Psoas muscle (tissue), 8 donors: ENCODE results near the gene ADAM23. TPM values are rescaled to one million over a fixed set of nuclear protein-coding genes. Genes with fewer than 3 reads are reported as not detected.
A peak's percentile ranks its signal among the peaks of the same experiment; 100 is the strongest.

Source experiments
- ATAC-seq, 4 donors: fragments of 200-7000 bp; cut with Tn5 transposase; one replicate each; pipeline ENCODE4 v1.9.1; 2020; ENCODE audit warnings: moderate library complexity in 3 of 4, mild to moderate bottlenecking in 2 of 4
- DNase-seq, 2 donors: peaks; one replicate each; pipeline ENCODE4 v3.0.0-alpha.2; 2020
- H3K27ac ChIP-seq: fragments of 200-600 bp; one replicate; pipeline ENCODE4 v1.8.0; 2022
- H3K27me3 ChIP-seq, 3 donors: fragments of 200-600 bp in 1 of 3; one replicate each; pipeline versions ENCODE4 v1.6.1 to v1.8.0; 2013 to 2022; ENCODE audit warnings: low read length in 2 of 3, mild to moderate bottlenecking in 2 of 3, moderate library complexity in 1 of 3; ENCODE audit not compliant: insufficient read depth in 3 of 3
- H3K36me3 ChIP-seq, 2 donors: fragments of 200-600 bp in 1 of 2; one replicate each; pipeline versions ENCODE4 v1.6.1 to v1.8.0; 2013 to 2022; ENCODE audit warnings: low read depth in 1 of 2, mild to moderate bottlenecking in 1 of 2, moderate library complexity in 1 of 2; ENCODE audit not compliant: insufficient read depth in 1 of 2
- H3K4me1 ChIP-seq: fragments of 200-600 bp; one replicate; pipeline ENCODE4 v1.8.0; 2022
- H3K4me3 ChIP-seq: fragments of 200-600 bp; one replicate; pipeline ENCODE4 v1.8.0; 2022; ENCODE audit warnings: mild to moderate bottlenecking
- H3K9me3 ChIP-seq: fragments of 200-600 bp; one replicate; pipeline ENCODE4 v1.8.0; 2022
- CTCF ChIP-seq: fragments of 200-600 bp; IDR thresholded peaks from one replicate; pipeline ENCODE4 v1.8.0; 2022; ENCODE audit warnings: antibody characterized with exemption
- WGBS, 3 donors: extraction: QIAGEN DNeasy Blood & Tissue Kit; methylation state at CpG; one replicate each; pipeline versions ENCODE4 v1.1.6 to v1.1.7; 2013; 5-methylcytosine and 5-hydroxymethylcytosine counted together
- intact Hi-C, 2 donors: fragments of 100-400 bp; cut with DNase I; formaldehyde crosslinking; loops; one replicate each; pipeline versions ENCODE4 v1.11.0 to v1.14.2; 2022
- polyA plus RNA-seq, 3 donors: library from polyadenylated mRNA; stranded (reverse); fragments of 200-250 nt; gene quantifications; one replicate each; pipeline ENCODE4 v1.2.3, GENCODE V29; 2013
- total RNA-seq, 4 donors: library from RNA; stranded (reverse); fragmentation: NEBNext Ultra II Directional in 2 of 4; extraction: Animal tissue kit (Norgen Biotek cat#: 25700) in 2 of 4; gene quantifications; one replicate each; pipeline versions ENCODE4 v1.2.1 to v1.2.4, GENCODE V29; 2021 to 2023
- donor health status: healthy with polysubstance abuse.
- donor health status: DM: no; HTN: no; CAD: no; lungs with moderate emphysema.
- donor health status: Bipolar disorder and iron deficiency.
- donor health status: healthy.
- donor health status: DM: yes; HTN: yes; CAD: no.
- donor health status: DM: no; HTN: no; CAD: no.
- donor health status: DM: no; HTN: no; CAD: no.
- donor health status: DM: yes; HTN: yes; CAD: no.

Gene ADAM23
- total and polyA plus RNA-seq, 7 donors, result 0.42 to 9.2 (median 6.0) TPM

- Histone ChIP-seq H3K27me3 (no peaks in the 10 kb centered on the region), H3K9me3 (no peaks in the 10 kb centered on the region), H3K27ac (no peak overlapping the region), H3K4me3 (no peak overlapping the region), H3K36me3 (no peaks in the 10 kb centered on the region), H3K4me1 (no peaks in the 10 kb centered on the region)
- intact Hi-C loops, result no loop called here
- ATAC-seq (peak in 2 of 4 donors; percentile 38 to 68), DNase-seq (no peak)
- TF ChIP-seq CTCF, result no peak
- 74 to 97% (median 85%) methylated on average over 1 of the region's 1 CpG for WGBS, 3 donors
These were observed 8.9 kb downstream of the ADAM23 start for GRCh38 chr2:206452242-206452641.

- no peak for DNase-seq
- WGBS, 3 donors, result 32 to 56% (median 41%) methylated on average over 3 of the region's 3 CpGs
- Histone ChIP-seq H3K9me3 (no peaks in the 10 kb centered on the region), H3K4me1 (no peaks in the 10 kb centered on the region), H3K27me3 (no peaks in the 10 kb centered on the region), H3K36me3 (no peaks in the 10 kb centered on the region), H3K4me3 (no peak overlapping the region), H3K27ac (no peak overlapping the region)
- TF ChIP-seq CTCF, result no peak
- intact Hi-C loops, result no loop called here
- ATAC-seq, result peak; percentile 72 to 99 (median 93)
These were observed 9.4 kb downstream of the ADAM23 start for GRCh38 chr2:206452750-206453149.

DNA sequence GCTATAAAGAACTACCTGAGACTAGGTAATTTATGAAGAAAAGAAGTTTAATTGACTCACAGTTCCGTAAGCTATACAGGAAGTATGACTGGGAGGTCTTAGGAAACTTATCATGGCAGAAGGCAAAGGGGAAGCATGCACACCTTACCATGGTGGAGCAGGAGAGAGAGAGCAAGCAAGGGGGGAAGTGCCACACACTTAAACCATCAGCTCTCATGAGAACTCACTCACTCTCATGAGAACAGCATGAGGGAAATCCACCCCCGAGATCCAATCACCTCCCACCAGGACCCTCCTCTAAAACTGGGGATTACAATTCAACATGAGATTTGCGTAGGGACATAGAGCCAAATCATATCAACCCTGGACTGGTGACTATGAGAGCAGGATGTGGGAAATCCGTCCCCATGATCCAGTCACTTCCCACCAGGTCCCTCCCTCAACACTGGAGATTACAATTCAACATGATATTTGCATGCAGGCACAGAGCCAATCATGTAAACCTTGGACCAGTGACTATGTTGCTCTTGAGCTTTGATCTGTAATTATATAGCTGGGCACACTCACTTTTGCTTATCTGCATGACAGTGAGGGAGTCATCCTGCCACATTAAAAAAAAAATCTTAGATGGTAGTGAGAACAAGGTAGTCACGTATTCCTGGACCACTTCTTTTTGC, 12.9 kb downstream of the ADAM23 start:
- no peak for ATAC-seq
- 83 to 88% (median 85%) methylated on average over 5 of the region's 5 CpGs for WGBS, 3 donors
- no peak overlapping the region for H3K4me3 ChIP-seq

DNA sequence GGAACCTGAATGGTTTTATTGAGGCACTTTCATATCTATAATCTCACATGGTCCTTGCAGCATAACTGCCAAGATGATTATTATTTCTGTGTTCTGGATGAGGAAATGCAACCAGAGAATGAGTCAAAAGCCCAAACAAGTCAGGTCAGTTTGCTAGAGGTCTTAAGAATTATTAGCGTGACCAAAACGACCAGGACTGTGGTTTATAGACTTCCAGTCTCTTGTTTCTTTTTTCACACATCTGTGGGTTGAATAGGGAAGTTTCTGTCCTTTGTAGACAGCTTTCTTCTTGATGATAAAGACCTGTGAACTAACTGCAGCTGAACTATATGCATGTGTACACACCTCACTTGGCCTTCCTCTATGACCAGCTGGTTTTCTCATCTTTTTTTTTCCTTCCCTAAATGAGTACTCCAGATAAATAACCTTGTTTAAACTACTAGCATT, 13.9 kb downstream of the ADAM23 start:
- ATAC-seq (no peak), DNase-seq (no peak)
- intact Hi-C loops, result no loop called here
- H3K36me3 ChIP-seq, result no peaks in the 10 kb centered on the region
- no peaks in the 10 kb centered on the region for H3K9me3 ChIP-seq
- no peak for TF ChIP-seq CTCF
- H3K4me1 ChIP-seq, result no peaks in the 10 kb centered on the region
- H3K4me3 ChIP-seq, result no peak overlapping the region
- no peak overlapping the region for H3K27ac ChIP-seq
- H3K27me3 ChIP-seq, result no peaks in the 10 kb centered on the region
- 22 to 35% (median 28%) methylated on average over 2 of the region's 2 CpGs for WGBS, 3 donors

More for the DNA sequence above, 12.9 kb downstream of the ADAM23 start:
- Histone ChIP-seq H3K4me1 (no peaks in the 10 kb centered on the region), H3K27ac (no peak overlapping the region), H3K36me3 (no peaks in the 10 kb centered on the region), H3K9me3 (no peaks in the 10 kb centered on the region), H3K27me3 (no peaks in the 10 kb centered on the region)
- DNase-seq, result no peak
- no peak for TF ChIP-seq CTCF
- intact Hi-C loops, result no loop called here
